B cell (primary cell): ENCODE data around the gene OXNAD1.

ENCODE experiments used
- EZH2 ChIP-seq: IDR thresholded peaks from 2 replicates; pipeline ENCODE4 v1.6.1; 2012; ENCODE audit warnings: borderline replicate concordance, low read depth, mild to moderate bottlenecking, moderate library complexity, low read length; ENCODE audit not compliant: insufficient read depth, poor library complexity, severe bottlenecking
- TF ChIP-seq, protein P1 (sequence below): fragments of 200-600 bp; IDR thresholded peaks from one replicate; pipeline ENCODE4 v1.8.0; 2022; ENCODE audit warnings: antibody characterized with exemption, mild to moderate bottlenecking

- TF ChIP-seq, protein P1, sequence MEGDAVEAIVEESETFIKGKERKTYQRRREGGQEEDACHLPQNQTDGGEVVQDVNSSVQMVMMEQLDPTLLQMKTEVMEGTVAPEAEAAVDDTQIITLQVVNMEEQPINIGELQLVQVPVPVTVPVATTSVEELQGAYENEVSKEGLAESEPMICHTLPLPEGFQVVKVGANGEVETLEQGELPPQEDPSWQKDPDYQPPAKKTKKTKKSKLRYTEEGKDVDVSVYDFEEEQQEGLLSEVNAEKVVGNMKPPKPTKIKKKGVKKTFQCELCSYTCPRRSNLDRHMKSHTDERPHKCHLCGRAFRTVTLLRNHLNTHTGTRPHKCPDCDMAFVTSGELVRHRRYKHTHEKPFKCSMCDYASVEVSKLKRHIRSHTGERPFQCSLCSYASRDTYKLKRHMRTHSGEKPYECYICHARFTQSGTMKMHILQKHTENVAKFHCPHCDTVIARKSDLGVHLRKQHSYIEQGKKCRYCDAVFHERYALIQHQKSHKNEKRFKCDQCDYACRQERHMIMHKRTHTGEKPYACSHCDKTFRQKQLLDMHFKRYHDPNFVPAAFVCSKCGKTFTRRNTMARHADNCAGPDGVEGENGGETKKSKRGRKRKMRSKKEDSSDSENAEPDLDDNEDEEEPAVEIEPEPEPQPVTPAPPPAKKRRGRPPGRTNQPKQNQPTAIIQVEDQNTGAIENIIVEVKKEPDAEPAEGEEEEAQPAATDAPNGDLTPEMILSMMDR = peak; percentile 96
- no peak for TF ChIP-seq EZH2
Observed at GRCh38 chr3:16290007-16290826, 25.2 kb downstream of the OXNAD1 start.
